Activated B cell treated with CpG ODN at 0.5 μM for 24 hours (primary cell): ENCODE measurements around the gene CYBB. TPM values are rescaled to one million over a fixed set of nuclear protein-coding genes. Genes with fewer than 3 reads are reported as not detected.
"Not testable (repeated sequence)": the region's sequence is repeated elsewhere in the genome, so short reads cannot be mapped to it uniquely, and the experiment has no call there.

Source experiments
- ATAC-seq: fragments of 200-7000 bp; cut with Tn5 transposase; one replicate; pipeline ENCODE4 v1.10.0; 2021; ENCODE audit warnings: low read depth, mild to moderate bottlenecking, moderate library complexity
- CTCF ChIA-PET: fragments of 350-600 bp; sonication (Branson Sonifier 250); formaldehyde crosslinking; loops from one replicate; lab custom pipeline; 2021; ENCODE audit warnings: antibody characterized with exemption; lab: Charles Lee
- POLR2A ChIA-PET: fragments of 350-600 bp; sonication (Branson Sonifier 250); formaldehyde crosslinking; loops from one replicate; lab custom pipeline; 2021; ENCODE audit warnings: antibody characterized with exemption; lab: Charles Lee
- DNase-seq: peaks from one replicate; pipeline ENCODE4 v3.0.0; 2022
- H3K27ac Mint-ChIP-seq: one replicate; pipeline ENCODE4 v1.8.0; 2020; ENCODE audit warnings: mixed read lengths
- H3K27me3 Mint-ChIP-seq: one replicate; pipeline ENCODE4 v1.8.0; 2021; ENCODE audit warnings: mixed read lengths
- H3K36me3 Mint-ChIP-seq: one replicate; pipeline ENCODE4 v1.8.0; 2021; ENCODE audit warnings: low read depth, mixed read lengths
- H3K4me1 Mint-ChIP-seq: one replicate; pipeline ENCODE4 v1.8.0; 2021; ENCODE audit warnings: mixed read lengths
- H3K4me3 Mint-ChIP-seq: one replicate; pipeline ENCODE4 v1.8.0; 2020; ENCODE audit warnings: mild to moderate bottlenecking, mixed read lengths
- H3K9me3 Mint-ChIP-seq: one replicate; pipeline ENCODE4 v1.8.0; 2020; ENCODE audit warnings: mixed read lengths
- CTCF ChIP-seq: fragments of 200-600 bp; IDR thresholded peaks from one replicate; pipeline ENCODE4 v1.8.0; 2022; ENCODE audit warnings: antibody characterized with exemption, mild to moderate bottlenecking
- intact Hi-C: fragments of 100-400 bp; cut with micrococcal nuclease; formaldehyde crosslinking; loops from one replicate; pipeline ENCODE4 v1.15.1; 2024
- total RNA-seq: library from RNA; stranded (reverse); gene quantifications from 2 replicates; pipeline ENCODE4 v1.2.3, GENCODE V29; 2022

Gene CYBB
- total RNA-seq, 1 donor from 2014 or later: 165 TPM

- Mint-ChIP-seq H3K27me3 (no peaks in the 10 kb centered on the region), H3K27ac (peak overlapping the region; percentile 32), H3K36me3 (no peaks in the 10 kb centered on the region), H3K9me3 (no peaks in the 10 kb centered on the region), H3K4me3 (no peak overlapping the region), H3K4me1 (peaks cover 63% of the 10 kb centered on the region)
- POLR2A ChIA-PET: interaction anchor here (1.0 to 1.6 kb wide), 2 partner anchors 11 to 52 kb away, joined by 3 to 4 read pairs; no protein-coding TSS in a partner anchor
- intact Hi-C loops: no loop called here
- CTCF ChIA-PET: interaction anchor here (1.0 kb wide), 1 partner anchor 58 kb away, joined by 3 read pairs; no protein-coding TSS in a partner anchor
- no peak for DNase-seq
- ATAC-seq: no peak
- TF ChIP-seq CTCF: no peak
These were observed 14.4 kb upstream of the CYBB start for GRCh38 chrX:37765507-37765906.

GRCh38 chrX:37767430-37767829 is 12.4 kb upstream of the CYBB start:
- H3K4me3 Mint-ChIP-seq: no peak overlapping the region

GRCh38 chrX:37768866-37769265 is 11.0 kb upstream of the CYBB start:
- CTCF ChIA-PET, H3K4me3 Mint-ChIP-seq, H3K9me3 Mint-ChIP-seq, DNase-seq, H3K27me3 Mint-ChIP-seq, intact Hi-C loops, H3K27ac Mint-ChIP-seq, H3K36me3 Mint-ChIP-seq, ATAC-seq: not testable (repeated sequence)
- POLR2A ChIA-PET: interaction anchor here (1.0 kb wide), 1 partner anchor 23 kb away, joined by 4 read pairs; no protein-coding TSS in a partner anchor
- H3K4me1 Mint-ChIP-seq: peaks cover 42% of the 10 kb centered on the region

More at GRCh38 chrX:37767430-37767829, 12.4 kb upstream of the CYBB start:
- Mint-ChIP-seq H3K9me3 (no peaks in the 10 kb centered on the region), H3K4me1 (peaks cover 53% of the 10 kb centered on the region), H3K27ac (peak overlapping the region; percentile 66), H3K27me3 (no peaks in the 10 kb centered on the region), H3K36me3 (no peaks in the 10 kb centered on the region)
- CTCF ChIA-PET: interaction anchor here (0.7 kb wide), 1 partner anchor 22 kb away, joined by 3 read pairs; no protein-coding TSS in a partner anchor
- intact Hi-C loops: loop anchor here (1.0 kb wide), 1 partner anchor 9 kb away; no protein-coding TSS in a partner anchor
- POLR2A ChIA-PET: interaction anchor here (1.9 kb wide), 1 partner anchor 9 kb away, joined by 11 read pairs; no protein-coding TSS in a partner anchor
- TF ChIP-seq CTCF: no peak
- DNase-seq: no peak
- ATAC-seq: peak; percentile 31

GRCh38 chrX:37776283-37776986 is 3.4 kb upstream of the CYBB start:
- no peak for TF ChIP-seq CTCF
- Mint-ChIP-seq H3K27ac (peak overlapping the region; percentile 87), H3K4me1 (peaks cover 33% of the 10 kb centered on the region), H3K4me3 (peak overlapping the region; percentile 50), H3K27me3 (no peaks in the 10 kb centered on the region), H3K9me3 (no peaks in the 10 kb centered on the region), H3K36me3 (peaks cover 8% of the 10 kb centered on the region)
- DNase-seq (no peak), ATAC-seq (peak; percentile 73)
- intact Hi-C loops: loop anchor here (1.0 to 5.0 kb wide), 4 partner anchors 9 to 41 kb away; no protein-coding TSS in a partner anchor
- ChIA-PET CTCF (interaction anchor here (0.6 to 5.4 kb wide), 6 partner anchors 10 to 48 kb away, joined by 3 to 35 read pairs (median 4); no protein-coding TSS in a partner anchor), POLR2A (interaction anchor here (0.7 to 4.0 kb wide), 16 partner anchors 9 to 49 kb away, joined by 3 to 55 read pairs (median 6); no protein-coding TSS in a partner anchor)

- ChIA-PET POLR2A (interaction anchor here (0.7 to 4.0 kb wide), 16 partner anchors 9 to 49 kb away, joined by 3 to 55 read pairs (median 6); no protein-coding TSS in a partner anchor), CTCF (interaction anchor here (0.6 to 5.4 kb wide), 6 partner anchors 9 to 47 kb away, joined by 3 to 35 read pairs (median 4); no protein-coding TSS in a partner anchor)
- Mint-ChIP-seq H3K27me3 (no peaks in the 10 kb centered on the region), H3K4me1 (peaks cover 39% of the 10 kb centered on the region), H3K9me3 (no peaks in the 10 kb centered on the region), H3K27ac (peak overlapping the region; percentile 87), H3K4me3 (peak overlapping the region; percentile 50), H3K36me3 (peaks cover 14% of the 10 kb centered on the region)
- intact Hi-C loops: loop anchor here (1.0 to 5.0 kb wide), 5 partner anchors 9 to 40 kb away; no protein-coding TSS in a partner anchor
- TF ChIP-seq CTCF: no peak
- ATAC-seq (peak; percentile 49), DNase-seq (no peak)
These were observed 2.9 kb upstream of the CYBB start for GRCh38 chrX:37776987-37777325.
